HG03060 (cell line): ENCODE data around the gene BRD9.
"Not testable (repeated sequence)": the region's sequence is repeated elsewhere in the genome, so short reads cannot be mapped to it uniquely, and the experiment has no call there.

Experiments used
- ATAC-seq: cut with Tn5 transposase; IDR thresholded peaks from one replicate; pipeline ENCODE4 v1.9.1; 2021; ENCODE audit warnings: low read depth, moderate number of reproducible peaks; ENCODE audit not compliant: unreplicated experiment

The BRD9 gene

GRCh38 chr5:923281-923873 is 30.8 kb upstream of the BRD9 start:
- ATAC-seq, result no peak

GRCh38 chr5:922436-923280 is 30.1 kb upstream of the BRD9 start:
- no peak for ATAC-seq

DNA sequence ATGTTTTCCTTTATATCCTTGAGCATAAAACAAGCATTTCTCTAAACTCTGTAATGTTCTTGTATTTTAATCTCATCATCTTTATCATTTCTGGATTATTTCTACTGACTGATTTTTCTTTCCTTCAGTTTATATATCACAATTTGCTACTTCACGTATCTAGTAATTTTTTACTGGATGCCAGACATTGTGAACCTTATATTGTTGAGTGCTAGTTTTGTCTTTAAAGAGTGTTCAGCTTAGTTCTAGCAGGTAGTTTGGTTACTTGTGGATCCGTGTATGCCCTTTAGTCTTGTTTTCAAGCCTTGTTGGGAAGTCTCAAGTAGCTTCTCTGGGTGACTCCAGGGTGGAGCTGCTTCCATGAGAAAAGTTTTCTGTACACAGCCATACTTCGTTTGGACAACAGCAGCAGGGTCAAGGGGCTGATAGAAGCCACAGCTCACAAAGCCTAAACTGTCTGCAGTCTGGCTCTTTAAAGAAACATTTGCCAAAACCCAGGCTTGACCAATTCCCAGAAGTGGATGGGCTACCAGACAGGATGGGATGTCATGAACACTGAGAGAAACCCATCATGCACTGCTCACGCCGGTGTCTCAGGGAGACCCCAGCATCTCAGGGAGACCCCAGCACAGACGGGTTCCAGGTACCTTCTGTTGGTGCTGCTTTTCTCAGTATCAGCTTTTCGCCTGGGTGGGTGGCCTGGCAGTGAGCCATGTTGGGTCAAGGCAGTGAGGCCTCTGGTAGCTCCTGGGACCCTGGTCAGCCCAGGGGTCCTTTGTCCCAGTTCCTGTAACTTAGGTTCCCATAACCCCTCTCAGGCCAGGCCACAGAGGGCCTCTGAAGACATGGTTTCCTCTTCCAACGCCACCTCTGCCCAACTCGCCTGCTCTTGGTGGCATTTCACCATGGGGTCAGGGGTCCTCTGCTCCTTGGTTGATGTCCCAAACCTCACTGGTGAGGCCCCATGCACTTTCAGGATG is 29.1 kb upstream of the BRD9 start:
- ATAC-seq, result no peak

DNA sequence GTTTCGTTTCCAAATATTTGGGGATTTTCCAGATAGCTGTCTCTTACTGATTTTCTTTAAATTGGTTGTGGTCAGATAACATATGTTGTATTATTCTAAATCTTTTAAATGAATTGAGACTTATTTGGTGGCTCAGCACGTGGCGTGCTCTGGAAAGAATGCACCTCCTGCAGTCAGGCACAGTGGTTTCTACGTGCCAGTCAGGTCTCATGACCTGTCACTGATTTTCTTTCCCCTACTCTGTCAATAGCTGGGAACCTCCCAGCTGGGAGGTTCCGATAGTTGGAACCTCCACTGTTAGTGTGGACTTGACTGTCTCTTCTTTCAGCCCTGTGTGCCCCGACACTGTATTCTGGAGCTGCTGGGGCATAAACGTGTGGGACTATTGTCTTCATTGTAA is 27.7 kb upstream of the BRD9 start:
- ATAC-seq, result no peak

DNA sequence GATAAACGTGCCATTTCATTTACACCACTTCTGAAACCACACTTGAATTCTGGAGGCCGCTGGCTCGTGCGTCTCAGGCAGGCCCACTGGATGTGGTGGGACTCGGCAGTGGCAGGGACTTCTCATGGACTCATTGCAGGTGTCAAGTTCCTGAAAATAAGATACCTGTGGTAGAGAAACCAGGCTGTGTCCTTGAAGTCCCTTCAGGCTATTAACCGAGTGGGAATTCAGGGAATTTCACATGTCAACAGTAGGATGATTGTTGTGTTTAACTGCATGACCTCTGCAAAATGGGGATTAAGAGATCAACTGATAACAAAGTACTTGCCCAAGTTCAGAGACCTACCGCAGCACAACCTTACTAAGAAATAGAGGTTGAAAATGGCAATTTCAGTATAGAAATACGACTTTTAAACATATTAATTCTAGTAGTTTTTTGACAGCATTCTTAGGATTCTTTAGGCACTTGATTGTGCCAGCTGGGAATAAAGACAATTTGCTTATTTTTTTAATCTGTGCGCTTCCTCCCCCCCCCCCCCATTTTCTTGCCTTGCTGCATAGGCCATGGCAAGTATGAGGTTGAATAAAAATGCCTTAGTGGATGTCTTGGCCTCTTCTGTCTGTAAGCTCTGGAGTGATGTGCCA is 26.9 kb upstream of the BRD9 start:
- ATAC-seq, result no peak

GRCh38 chr5:918717-919116 is 26.1 kb upstream of the BRD9 start:
- ATAC-seq, result not testable (repeated sequence)

DNA sequence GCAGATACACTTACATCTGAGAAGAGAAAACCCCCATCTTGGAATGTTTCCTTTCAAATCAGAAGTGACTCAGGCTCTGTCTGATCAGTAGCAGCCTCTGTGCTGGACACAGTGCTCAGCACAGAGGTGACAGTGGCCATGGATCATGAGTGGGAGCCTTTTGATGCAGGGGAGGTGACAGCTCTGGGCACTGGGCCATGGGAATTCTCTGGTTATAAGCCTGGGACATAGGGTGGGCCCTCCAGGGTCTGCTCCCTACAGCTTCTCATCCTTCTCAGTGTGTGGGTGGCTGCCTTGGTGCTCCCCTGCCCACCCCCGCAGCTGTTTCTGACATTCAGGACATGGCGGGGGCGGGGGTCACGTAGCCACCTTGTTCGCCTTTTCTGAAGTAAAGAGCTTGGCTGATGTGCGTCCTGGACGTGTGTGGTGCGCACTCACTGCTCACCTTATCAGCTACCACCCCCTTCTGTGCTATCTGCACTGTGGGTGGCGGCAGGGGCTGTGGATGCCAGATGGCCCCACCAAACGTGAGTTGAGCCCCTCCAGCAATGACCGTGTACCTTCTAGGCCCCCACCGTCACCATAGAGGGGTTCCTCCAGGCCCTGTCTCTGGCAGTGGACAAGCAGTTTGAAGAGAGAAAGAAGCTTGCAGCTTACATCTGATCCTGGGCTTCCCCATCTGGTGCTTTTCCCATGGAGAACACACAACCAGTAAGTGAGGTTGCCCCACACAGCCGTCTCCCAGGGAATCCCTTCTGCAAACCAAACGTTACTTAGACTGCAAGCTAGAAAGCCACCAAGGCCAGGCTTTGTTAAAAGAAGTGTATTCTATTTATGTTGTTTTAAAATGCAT is 24.1 kb upstream of the BRD9 start:
- no peak for ATAC-seq

DNA sequence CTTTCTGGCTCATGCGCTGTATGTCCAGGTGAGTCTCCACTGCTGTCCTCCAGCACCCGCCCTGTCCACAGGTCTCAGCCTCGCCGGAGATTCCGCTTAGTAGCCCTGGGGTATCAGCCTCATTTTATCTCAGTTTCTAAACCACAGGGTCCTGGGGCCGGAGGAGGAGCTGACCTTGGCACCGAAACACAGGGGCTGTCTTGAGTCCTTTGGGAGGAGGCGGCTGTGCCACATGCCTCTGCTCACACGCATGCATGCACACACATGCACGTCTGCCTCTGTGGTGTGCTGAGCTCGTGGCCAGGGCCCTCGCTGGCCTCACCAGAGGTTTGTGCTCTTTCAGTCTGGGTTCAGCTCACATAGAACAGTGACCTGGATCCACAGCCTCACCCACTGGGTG is 23.3 kb upstream of the BRD9 start:
- no peak for ATAC-seq

GRCh38 chr5:915346-915745 is 22.7 kb upstream of the BRD9 start:
- ATAC-seq, result not testable (repeated sequence)

DNA sequence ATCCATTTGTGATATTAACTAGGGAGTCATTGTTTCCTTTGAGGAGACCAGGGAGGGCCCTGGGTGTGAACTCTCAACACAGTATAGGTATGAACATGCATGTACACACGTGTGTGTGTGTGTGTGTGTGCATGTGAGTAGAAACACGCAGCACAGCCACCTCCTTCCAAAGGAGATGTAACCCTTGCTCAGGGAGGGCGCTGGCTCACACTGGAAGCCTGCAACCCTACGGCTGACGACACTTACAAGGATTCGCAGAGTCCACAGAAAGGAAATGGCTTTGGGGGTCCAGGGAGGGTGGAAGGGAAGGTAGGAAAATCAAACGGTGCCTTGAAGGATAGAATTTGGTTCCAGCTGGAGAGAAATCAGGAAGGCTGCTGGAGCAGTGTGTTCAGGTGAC is 22.0 kb upstream of the BRD9 start:
- no peak for ATAC-seq

DNA sequence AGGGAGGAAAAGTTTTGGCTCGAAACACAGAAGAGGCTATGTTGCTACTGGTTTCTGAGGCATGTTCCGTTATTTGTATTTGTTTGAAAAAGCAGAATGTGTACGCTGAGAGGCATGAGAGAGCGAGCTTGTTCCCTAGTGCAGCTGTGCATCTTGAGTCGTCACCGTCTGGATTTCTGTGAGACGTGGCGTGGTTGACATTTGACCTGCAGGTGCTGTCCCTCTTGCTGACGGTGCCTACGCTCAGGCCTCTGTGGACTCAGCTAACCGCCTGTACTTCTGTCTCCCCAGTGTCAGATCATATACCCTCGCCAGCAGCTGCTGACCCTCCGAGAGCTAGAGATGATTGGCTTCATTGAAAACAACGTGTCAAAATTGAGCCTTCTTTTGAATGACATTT is 21.6 kb upstream of the BRD9 start:
- ATAC-seq, result no peak

DNA sequence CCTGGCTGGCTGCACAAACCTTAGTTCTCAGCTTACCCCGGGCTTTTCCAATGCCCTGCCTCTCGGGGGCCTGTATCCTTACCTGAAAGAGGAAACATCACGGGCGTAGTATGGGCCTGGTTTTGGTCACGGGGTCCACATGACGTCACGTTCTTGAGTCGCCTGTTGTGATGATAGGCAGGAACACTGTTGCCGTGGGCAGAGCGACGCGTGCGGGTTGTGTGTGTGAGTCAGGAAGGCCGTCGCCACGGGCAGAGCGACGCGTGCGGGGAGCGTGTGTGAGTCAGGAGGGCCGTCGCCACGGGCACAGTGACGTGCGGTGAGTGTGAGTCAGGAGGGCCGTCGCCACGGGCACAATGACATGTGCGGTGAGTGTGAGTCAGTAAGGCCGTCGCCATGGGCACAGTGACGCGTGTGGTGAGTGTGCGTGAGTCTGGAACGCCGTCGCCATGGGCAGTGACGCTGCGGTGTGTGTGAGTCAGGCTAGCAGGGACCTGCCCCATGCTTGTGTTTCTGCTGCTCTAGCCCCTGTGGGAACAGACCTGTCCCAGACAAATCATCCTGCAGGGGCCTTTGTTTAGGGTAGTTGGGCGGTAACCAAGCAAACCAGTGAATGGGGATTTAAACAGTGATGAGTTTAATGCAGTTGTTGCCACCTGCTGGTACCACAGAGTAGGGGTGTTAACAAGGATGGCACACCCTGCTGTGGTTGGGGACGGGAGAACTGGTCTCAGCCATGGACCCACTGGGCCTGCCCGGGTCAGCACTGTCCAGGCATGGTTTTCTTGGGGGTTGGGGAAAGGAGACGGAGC is 19.9 kb upstream of the BRD9 start:
- ATAC-seq, result no peak

- no peak for ATAC-seq
Observed at GRCh38 chr5:911601-912000, 19.0 kb upstream of the BRD9 start.

DNA sequence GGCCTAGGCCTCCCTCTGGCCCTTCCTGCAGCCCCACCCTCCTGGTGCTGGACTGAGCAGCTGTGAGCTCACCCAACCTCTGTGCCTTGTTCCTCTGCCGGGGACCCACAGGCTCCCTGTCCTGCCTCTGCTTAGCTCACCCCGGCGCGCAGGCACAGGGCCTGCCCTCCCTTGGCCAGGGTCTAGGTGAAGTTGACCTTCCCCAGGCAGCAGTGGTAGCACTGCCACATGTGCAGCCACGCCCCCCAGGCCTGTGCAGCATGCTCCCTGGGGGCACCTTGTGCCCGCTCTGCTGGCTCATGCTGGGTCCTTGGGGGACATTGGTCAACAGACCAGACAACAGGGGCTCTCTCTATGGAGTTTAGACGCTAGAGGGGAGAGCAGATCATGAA is 18.2 kb upstream of the BRD9 start:
- no peak for ATAC-seq

GRCh38 chr5:909994-910768 is 17.6 kb upstream of the BRD9 start:
- ATAC-seq, result no peak

DNA sequence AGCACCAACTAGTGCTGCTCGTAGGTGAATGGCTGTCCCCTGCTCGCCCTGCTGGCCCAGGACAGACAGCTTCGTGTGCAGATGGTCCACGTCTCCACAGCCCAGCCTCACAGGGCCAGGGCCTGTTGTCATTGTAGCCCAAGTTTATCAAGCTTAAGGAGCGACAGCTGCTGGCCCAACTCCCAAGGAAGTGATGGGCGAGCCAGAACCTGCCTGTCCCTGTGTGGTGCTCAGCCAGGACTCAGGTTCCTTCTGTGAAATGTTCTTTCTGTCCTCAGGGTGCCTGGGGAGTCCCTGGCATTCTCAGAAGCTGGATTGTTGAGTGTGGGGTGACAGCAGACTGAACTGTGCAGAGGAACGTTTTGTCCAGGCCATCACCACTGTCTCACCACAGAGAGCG is 16.5 kb upstream of the BRD9 start:
- no peak for ATAC-seq

DNA sequence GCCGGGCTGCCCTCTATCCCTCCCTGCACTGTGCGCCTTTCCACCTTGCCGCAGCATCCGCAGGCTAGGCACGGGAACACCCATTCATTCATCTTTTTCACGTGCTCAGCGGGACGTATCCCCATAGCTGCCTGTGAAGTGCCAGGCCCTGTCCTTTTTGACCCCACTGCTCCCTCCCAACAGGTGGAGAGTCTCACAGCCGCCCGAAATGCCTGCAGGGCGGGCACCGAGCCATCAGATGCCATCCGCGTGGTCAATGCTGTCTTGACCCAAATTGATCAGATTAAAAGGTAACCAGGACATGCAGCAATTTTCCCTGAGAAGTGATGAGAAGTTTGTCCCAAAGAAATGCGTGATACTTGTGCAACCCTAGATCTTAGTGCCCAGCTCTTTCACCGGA is 15.6 kb upstream of the BRD9 start:
- ATAC-seq, result no peak

DNA sequence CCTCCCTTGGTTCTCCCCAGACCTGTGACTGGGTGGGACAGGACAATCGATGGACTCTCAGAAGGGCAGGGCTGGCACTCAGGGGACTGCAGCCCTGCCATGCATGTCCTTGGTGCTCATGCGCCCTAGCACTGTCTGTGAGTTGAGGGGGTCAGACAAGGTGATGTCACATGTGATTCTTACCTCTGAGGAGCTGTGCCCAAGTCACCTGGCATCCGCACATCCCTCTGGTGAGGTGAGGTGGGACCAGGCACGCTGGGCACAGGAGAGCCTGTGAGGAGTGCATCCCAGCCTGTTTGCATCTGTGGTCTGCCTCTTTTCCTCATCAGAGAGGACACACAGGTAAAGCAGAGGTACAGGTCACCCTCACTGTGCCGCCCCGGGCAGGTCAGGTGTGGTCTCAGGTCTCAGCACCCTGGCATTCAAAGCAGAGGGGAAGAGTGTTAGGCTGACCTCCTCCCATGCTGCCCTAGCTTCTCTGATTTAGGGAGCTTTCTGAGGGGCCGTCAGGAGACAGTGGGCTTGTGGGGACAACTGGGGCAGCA is 14.8 kb upstream of the BRD9 start:
- no peak for ATAC-seq
